ENCODE results near the gene PLEKHG4.

GRCh38 chr16:67298277-67298676 lies 18.9 kb downstream of the PLEKHG4 start:
- TF ChIP-seq CTCF (IDR thresholded peaks at IDR 0.05 in 8 of 11, conservative IDR thresholded peaks at IDR 0.05 in 3 of 11): no peak
- TF ChIP-seq POLR2A (IDR thresholded peaks at IDR 0.05): no peak
